ENCODE measurements around the gene ZDHHC11B.

DNA sequence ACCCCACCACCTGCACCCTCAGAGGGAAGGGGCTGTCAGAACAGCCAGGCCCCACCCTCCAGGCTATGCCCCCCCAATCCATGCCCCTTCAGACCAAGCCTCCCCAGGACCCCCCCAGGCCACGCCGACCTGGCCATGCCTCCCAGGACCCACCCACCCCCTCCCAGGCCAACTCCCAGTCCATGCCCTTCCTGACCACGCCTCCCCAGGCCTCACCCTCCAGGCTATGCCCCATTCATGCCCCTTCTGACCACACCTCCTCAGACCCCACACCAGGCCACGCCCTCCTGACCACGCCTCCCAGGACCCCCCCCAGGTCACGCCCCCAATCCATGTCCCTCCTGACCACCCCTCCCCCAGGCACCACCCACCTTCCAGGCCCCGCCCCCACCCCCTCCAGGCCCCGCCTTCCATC lies 119.0 kb downstream of the ZDHHC11B start:
- TF ChIP-seq EZH2 (IDR thresholded peaks at IDR 0.05; ENCODE audit: insufficient read depth, poor library complexity, severe bottlenecking): no peak
- no peak for TF ChIP-seq EZH2phosphoT487 (IDR thresholded peaks at IDR 0.05; ENCODE audit: insufficient read depth, low read depth)
